Liver (tissue), 9 donors: ENCODE measurements around the gene ACP7. TPM values are rescaled to one million over a fixed set of nuclear protein-coding genes. Genes with fewer than 3 reads are reported as not detected.

Experiments
- DNase-seq: peaks from one replicate; pipeline ENCODE4 v3.0.0-alpha.2; 2017; ENCODE audit warnings: low spot score
- H3K27ac ChIP-seq, 2 donors: one replicate each; pipeline ENCODE4 v1.7.0; 2013; ENCODE audit warnings: inconsistent platforms in 2 of 2, low read length in 2 of 2, control low read depth in 1 of 2, low read depth in 1 of 2, mild to moderate bottlenecking in 1 of 2
- H3K27me3 ChIP-seq, 4 donors: one replicate each; pipeline versions ENCODE4 v1.6.1 to v1.7.0; 2013; ENCODE audit warnings: low read length in 3 of 4, inconsistent platforms in 1 of 4, mild to moderate bottlenecking in 1 of 4, moderate library complexity in 1 of 4; ENCODE audit not compliant: control insufficient read depth in 4 of 4, insufficient read depth in 4 of 4
- H3K36me3 ChIP-seq, 4 donors: one replicate each; pipeline versions ENCODE4 v1.6.1 to v1.7.0; 2013; ENCODE audit warnings: low read length in 3 of 4, mild to moderate bottlenecking in 3 of 4, low read depth in 1 of 4, moderate library complexity in 1 of 4; ENCODE audit not compliant: control insufficient read depth in 4 of 4, insufficient read depth in 3 of 4
- H3K4me1 ChIP-seq, 4 donors: one replicate each; pipeline versions ENCODE4 v1.6.1 to v1.7.0; 2013; ENCODE audit warnings: low read length in 3 of 4, mild to moderate bottlenecking in 3 of 4, moderate library complexity in 1 of 4; ENCODE audit not compliant: control insufficient read depth in 4 of 4, insufficient read depth in 4 of 4
- H3K4me3 ChIP-seq, 3 donors: one replicate each; pipeline versions ENCODE4 v1.6.1 to v1.7.0; 2013; ENCODE audit warnings: low read length in 3 of 3, control low read depth in 1 of 3, low read depth in 1 of 3, mild to moderate bottlenecking in 1 of 3
- H3K9ac ChIP-seq, 2 donors: one replicate each; pipeline ENCODE4 v1.7.0; 2013; ENCODE audit warnings: low read length in 2 of 2, mild to moderate bottlenecking in 2 of 2, moderate library complexity in 2 of 2, control low read depth in 1 of 2, low read depth in 1 of 2
- H3K9me3 ChIP-seq, 4 donors: one replicate each; pipeline versions ENCODE4 v1.6.1 to v1.7.0; 2013; ENCODE audit warnings: low read length in 3 of 4; ENCODE audit not compliant: control insufficient read depth in 4 of 4
- FOXA2 ChIP-seq: IDR thresholded peaks from 2 replicates; pipeline ENCODE4 v1.6.1; 2016; ENCODE audit warnings: antibody characterized with exemption
- GABPA ChIP-seq, 2 donors: IDR thresholded peaks in 1 of 2; conservative IDR thresholded peaks in 1 of 2; 2 replicates each; pipeline ENCODE4 v1.6.1; 2016; ENCODE audit warnings: antibody characterized with exemption in 2 of 2, mild to moderate bottlenecking in 1 of 2, moderate library complexity in 1 of 2
- HNF4A ChIP-seq, 2 donors: conservative IDR thresholded peaks; 2 replicates each; pipeline ENCODE4 v1.6.1; 2016; ENCODE audit warnings: antibody characterized with exemption in 2 of 2, mild to moderate bottlenecking in 2 of 2
- HNF4G ChIP-seq: IDR thresholded peaks from 2 replicates; pipeline ENCODE4 v1.6.1; 2016; ENCODE audit warnings: antibody characterized with exemption
- JUND ChIP-seq, 2 donors: IDR thresholded peaks; 2 replicates each; pipeline ENCODE4 v1.6.1; 2016; ENCODE audit warnings: antibody characterized with exemption in 2 of 2
- NR2F2 ChIP-seq: IDR thresholded peaks from 2 replicates; pipeline ENCODE4 v1.6.1; 2016; ENCODE audit warnings: antibody characterized with exemption
- RAD21 ChIP-seq, 2 donors: IDR thresholded peaks; 2 replicates each; pipeline ENCODE4 v1.6.1; 2016; ENCODE audit warnings: antibody characterized with exemption in 2 of 2, mild to moderate bottlenecking in 2 of 2
- RXRA ChIP-seq, 2 donors: IDR thresholded peaks; 2 replicates each; pipeline ENCODE4 v1.6.1; 2017 to 2018; ENCODE audit warnings: antibody characterized with exemption in 2 of 2, mild to moderate bottlenecking in 1 of 2
- SP1 ChIP-seq: IDR thresholded peaks from 2 replicates; pipeline ENCODE4 v1.6.1; 2018; ENCODE audit warnings: antibody characterized with exemption, mild to moderate bottlenecking
- YY1 ChIP-seq: IDR thresholded peaks from 2 replicates; pipeline ENCODE4 v1.6.1; 2016; ENCODE audit warnings: antibody characterized with exemption, mild to moderate bottlenecking
- WGBS: extraction: QIAGEN DNeasy Blood & Tissue Kit; methylation state at CpG from one replicate; pipeline ENCODE4 v1.1.7; 2013; 5-methylcytosine and 5-hydroxymethylcytosine counted together
- polyA plus RNA-seq, 2 donors: library from polyadenylated mRNA; stranded (reverse) in 1 of 2; unstranded in 1 of 2; fragments of 200-250 nt in 1 of 2; fragments of >200 nt in 1 of 2; fragmentation: Nextera tagmentation in 1 of 2; extraction: Ambion mirVana in 1 of 2; gene quantifications; one replicate each; pipeline versions ENCODE4 v1.2.1 to v1.2.3, GENCODE V29; 2013 to 2015
- total RNA-seq, 2 donors: library from RNA; depleted of rRNA; stranded (reverse); fragments of >200 nt; gene quantifications; one replicate each; pipeline ENCODE4 v1.2.3, GENCODE V29; 2014
- TF ChIP-seq, protein P1 (sequence below): IDR thresholded peaks from 2 replicates; pipeline ENCODE4 v1.6.1; 2016; ENCODE audit warnings: antibody characterized with exemption
- TF ChIP-seq, protein P2 (sequence below): IDR thresholded peaks from 2 replicates; pipeline ENCODE4 v1.6.1; 2016; ENCODE audit warnings: antibody characterized with exemption
- TF ChIP-seq, protein P3 (sequence below): fragments of 150-350 bp; IDR thresholded peaks from 2 replicates; pipeline ENCODE4 v1.5.1; 2017; ENCODE audit warnings: improper control_type of control experiment, low read depth, low read length; ENCODE audit not compliant: missing input control
- TF ChIP-seq, protein P4 (sequence below): IDR thresholded peaks from 2 replicates; pipeline ENCODE4 v1.6.1; 2016; ENCODE audit warnings: antibody characterized with exemption
- TF ChIP-seq, protein P5 (sequence below): IDR thresholded peaks from 2 replicates; pipeline ENCODE4 v1.6.1; 2016; ENCODE audit warnings: antibody characterized with exemption, mild to moderate bottlenecking
- donor health status: healthy.
- donor health status: healthy.
- donor health status: healthy.
- donor health status: healthy.
- donor health status: healthy.

ACP7 gene
- total and polyA plus RNA-seq, 4 donors: 0.05 TPM; not detected in 3

DNA sequence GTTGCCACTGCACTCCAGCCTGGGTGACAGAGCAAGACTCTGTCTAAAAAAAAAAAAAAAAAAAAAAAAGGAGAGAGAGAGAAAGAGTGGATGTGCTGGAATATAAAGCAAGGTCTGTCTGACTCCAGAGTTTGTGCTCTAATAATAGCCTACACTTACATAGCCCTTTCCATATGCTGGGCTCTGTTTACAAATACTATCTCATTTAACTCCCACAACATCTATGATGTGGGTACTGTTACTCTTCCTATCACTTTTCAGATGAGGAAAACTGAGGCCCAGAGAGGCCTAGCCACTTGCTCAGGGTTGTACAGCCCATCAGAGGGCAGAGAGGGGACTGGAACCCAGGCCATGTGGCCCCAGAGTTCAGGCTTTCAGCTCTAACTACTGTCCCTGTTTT is 25.5 kb downstream of the ACP7 start:
- no peak overlapping the region for H3K4me3 ChIP-seq
- H3K9ac ChIP-seq: no peak overlapping the region
- H3K27me3 ChIP-seq: no peaks in the 10 kb centered on the region
- no peaks in the 10 kb centered on the region for H3K9me3 ChIP-seq
- H3K27ac ChIP-seq: no peak overlapping the region
- no peak for DNase-seq
- H3K36me3 ChIP-seq: no peaks in the 10 kb centered on the region
- TF ChIP-seq YY1: no peak
- no peak for TF ChIP-seq FOXA2
- no peak for TF ChIP-seq GABPA (IDR thresholded peaks at IDR 0.05 in 1 of 2, conservative IDR thresholded peaks at IDR 0.05 in 1 of 2)
- no peak for TF ChIP-seq HNF4A (conservative IDR thresholded peaks at IDR 0.05)
- no peak for TF ChIP-seq SP1
- TF ChIP-seq, protein P1, sequence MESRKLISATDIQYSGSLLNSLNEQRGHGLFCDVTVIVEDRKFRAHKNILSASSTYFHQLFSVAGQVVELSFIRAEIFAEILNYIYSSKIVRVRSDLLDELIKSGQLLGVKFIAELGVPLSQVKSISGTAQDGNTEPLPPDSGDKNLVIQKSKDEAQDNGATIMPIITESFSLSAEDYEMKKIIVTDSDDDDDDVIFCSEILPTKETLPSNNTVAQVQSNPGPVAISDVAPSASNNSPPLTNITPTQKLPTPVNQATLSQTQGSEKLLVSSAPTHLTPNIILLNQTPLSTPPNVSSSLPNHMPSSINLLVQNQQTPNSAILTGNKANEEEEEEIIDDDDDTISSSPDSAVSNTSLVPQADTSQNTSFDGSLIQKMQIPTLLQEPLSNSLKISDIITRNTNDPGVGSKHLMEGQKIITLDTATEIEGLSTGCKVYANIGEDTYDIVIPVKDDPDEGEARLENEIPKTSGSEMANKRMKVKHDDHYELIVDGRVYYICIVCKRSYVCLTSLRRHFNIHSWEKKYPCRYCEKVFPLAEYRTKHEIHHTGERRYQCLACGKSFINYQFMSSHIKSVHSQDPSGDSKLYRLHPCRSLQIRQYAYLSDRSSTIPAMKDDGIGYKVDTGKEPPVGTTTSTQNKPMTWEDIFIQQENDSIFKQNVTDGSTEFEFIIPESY: no peak
- no peak for TF ChIP-seq RAD21 (IDR thresholded peaks at IDR 0.05)
- no peak for TF ChIP-seq JUND (IDR thresholded peaks at IDR 0.05)
- TF ChIP-seq NR2F2: no peak
- TF ChIP-seq, protein P2, sequence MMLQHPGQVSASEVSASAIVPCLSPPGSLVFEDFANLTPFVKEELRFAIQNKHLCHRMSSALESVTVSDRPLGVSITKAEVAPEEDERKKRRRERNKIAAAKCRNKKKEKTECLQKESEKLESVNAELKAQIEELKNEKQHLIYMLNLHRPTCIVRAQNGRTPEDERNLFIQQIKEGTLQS: no peak
- TF ChIP-seq RXRA (IDR thresholded peaks at IDR 0.05): no peak
- TF ChIP-seq, protein P3, sequence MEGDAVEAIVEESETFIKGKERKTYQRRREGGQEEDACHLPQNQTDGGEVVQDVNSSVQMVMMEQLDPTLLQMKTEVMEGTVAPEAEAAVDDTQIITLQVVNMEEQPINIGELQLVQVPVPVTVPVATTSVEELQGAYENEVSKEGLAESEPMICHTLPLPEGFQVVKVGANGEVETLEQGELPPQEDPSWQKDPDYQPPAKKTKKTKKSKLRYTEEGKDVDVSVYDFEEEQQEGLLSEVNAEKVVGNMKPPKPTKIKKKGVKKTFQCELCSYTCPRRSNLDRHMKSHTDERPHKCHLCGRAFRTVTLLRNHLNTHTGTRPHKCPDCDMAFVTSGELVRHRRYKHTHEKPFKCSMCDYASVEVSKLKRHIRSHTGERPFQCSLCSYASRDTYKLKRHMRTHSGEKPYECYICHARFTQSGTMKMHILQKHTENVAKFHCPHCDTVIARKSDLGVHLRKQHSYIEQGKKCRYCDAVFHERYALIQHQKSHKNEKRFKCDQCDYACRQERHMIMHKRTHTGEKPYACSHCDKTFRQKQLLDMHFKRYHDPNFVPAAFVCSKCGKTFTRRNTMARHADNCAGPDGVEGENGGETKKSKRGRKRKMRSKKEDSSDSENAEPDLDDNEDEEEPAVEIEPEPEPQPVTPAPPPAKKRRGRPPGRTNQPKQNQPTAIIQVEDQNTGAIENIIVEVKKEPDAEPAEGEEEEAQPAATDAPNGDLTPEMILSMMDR: no peak
- TF ChIP-seq, protein P4, sequence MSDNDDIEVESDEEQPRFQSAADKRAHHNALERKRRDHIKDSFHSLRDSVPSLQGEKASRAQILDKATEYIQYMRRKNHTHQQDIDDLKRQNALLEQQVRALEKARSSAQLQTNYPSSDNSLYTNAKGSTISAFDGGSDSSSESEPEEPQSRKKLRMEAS: no peak
- no peak for TF ChIP-seq HNF4G
- TF ChIP-seq, protein P5, sequence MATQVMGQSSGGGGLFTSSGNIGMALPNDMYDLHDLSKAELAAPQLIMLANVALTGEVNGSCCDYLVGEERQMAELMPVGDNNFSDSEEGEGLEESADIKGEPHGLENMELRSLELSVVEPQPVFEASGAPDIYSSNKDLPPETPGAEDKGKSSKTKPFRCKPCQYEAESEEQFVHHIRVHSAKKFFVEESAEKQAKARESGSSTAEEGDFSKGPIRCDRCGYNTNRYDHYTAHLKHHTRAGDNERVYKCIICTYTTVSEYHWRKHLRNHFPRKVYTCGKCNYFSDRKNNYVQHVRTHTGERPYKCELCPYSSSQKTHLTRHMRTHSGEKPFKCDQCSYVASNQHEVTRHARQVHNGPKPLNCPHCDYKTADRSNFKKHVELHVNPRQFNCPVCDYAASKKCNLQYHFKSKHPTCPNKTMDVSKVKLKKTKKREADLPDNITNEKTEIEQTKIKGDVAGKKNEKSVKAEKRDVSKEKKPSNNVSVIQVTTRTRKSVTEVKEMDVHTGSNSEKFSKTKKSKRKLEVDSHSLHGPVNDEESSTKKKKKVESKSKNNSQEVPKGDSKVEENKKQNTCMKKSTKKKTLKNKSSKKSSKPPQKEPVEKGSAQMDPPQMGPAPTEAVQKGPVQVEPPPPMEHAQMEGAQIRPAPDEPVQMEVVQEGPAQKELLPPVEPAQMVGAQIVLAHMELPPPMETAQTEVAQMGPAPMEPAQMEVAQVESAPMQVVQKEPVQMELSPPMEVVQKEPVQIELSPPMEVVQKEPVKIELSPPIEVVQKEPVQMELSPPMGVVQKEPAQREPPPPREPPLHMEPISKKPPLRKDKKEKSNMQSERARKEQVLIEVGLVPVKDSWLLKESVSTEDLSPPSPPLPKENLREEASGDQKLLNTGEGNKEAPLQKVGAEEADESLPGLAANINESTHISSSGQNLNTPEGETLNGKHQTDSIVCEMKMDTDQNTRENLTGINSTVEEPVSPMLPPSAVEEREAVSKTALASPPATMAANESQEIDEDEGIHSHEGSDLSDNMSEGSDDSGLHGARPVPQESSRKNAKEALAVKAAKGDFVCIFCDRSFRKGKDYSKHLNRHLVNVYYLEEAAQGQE: no peak
- peaks cover 0 to 8% (median 4%) of the 10 kb centered on the region in 4 donors for H3K4me1 ChIP-seq

DNA sequence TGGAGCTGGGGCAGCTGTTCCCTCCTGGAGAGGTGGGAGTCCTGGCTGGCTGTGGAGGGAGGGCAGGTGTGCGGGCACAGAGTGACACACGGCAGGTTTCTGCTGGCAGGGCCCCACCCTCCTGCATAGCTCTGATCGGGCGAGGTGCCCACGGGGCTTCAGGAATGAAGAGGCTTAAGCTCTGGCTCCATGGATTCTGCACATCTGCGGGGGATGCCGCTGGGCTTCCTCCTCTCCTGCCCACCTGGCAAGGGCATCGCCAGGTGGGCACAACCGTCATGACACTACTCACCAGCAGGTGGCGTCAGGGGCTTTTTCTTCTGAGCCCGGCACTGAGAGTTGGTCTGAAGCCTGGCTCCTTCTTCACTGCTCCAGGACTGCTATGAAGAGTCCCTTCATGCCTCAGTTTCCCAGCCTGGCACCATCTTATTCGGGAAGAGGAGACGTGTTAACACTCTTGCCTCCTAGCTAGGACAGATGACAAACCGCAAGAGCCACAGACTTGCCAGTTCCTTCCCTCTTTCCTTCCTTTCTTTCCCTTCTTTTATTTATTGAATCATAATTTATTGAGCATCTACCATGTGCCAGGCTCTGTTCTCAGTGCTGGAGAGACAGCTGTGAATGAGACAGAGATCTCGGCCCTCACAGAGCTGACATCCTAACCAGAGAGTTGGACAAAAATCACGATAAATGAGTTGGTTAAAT is 26.2 kb downstream of the ACP7 start:
- TF ChIP-seq HNF4A (conservative IDR thresholded peaks at IDR 0.05): no peak
- TF ChIP-seq, protein P3: peak; percentile 68
- peak; percentile 67 to 78 for TF ChIP-seq RAD21 (IDR thresholded peaks at IDR 0.05)
- 31% methylated on average over 16 of the region's 16 CpGs for WGBS
- Histone ChIP-seq H3K4me1 (peaks cover 0 to 8% (median 4%) of the 10 kb centered on the region in 4 donors), H3K27ac (no peak overlapping the region), H3K27me3 (no peaks in the 10 kb centered on the region), H3K9ac (no peak overlapping the region), H3K9me3 (no peaks in the 10 kb centered on the region), H3K36me3 (no peaks in the 10 kb centered on the region), H3K4me3 (no peak overlapping the region)
- DNase-seq: peak; percentile 70
